ENCODE results near the gene LAMA5.

LAMA5 gene, protein sequence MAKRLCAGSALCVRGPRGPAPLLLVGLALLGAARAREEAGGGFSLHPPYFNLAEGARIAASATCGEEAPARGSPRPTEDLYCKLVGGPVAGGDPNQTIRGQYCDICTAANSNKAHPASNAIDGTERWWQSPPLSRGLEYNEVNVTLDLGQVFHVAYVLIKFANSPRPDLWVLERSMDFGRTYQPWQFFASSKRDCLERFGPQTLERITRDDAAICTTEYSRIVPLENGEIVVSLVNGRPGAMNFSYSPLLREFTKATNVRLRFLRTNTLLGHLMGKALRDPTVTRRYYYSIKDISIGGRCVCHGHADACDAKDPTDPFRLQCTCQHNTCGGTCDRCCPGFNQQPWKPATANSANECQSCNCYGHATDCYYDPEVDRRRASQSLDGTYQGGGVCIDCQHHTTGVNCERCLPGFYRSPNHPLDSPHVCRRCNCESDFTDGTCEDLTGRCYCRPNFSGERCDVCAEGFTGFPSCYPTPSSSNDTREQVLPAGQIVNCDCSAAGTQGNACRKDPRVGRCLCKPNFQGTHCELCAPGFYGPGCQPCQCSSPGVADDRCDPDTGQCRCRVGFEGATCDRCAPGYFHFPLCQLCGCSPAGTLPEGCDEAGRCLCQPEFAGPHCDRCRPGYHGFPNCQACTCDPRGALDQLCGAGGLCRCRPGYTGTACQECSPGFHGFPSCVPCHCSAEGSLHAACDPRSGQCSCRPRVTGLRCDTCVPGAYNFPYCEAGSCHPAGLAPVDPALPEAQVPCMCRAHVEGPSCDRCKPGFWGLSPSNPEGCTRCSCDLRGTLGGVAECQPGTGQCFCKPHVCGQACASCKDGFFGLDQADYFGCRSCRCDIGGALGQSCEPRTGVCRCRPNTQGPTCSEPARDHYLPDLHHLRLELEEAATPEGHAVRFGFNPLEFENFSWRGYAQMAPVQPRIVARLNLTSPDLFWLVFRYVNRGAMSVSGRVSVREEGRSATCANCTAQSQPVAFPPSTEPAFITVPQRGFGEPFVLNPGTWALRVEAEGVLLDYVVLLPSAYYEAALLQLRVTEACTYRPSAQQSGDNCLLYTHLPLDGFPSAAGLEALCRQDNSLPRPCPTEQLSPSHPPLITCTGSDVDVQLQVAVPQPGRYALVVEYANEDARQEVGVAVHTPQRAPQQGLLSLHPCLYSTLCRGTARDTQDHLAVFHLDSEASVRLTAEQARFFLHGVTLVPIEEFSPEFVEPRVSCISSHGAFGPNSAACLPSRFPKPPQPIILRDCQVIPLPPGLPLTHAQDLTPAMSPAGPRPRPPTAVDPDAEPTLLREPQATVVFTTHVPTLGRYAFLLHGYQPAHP (N-terminal part only)

DNA sequence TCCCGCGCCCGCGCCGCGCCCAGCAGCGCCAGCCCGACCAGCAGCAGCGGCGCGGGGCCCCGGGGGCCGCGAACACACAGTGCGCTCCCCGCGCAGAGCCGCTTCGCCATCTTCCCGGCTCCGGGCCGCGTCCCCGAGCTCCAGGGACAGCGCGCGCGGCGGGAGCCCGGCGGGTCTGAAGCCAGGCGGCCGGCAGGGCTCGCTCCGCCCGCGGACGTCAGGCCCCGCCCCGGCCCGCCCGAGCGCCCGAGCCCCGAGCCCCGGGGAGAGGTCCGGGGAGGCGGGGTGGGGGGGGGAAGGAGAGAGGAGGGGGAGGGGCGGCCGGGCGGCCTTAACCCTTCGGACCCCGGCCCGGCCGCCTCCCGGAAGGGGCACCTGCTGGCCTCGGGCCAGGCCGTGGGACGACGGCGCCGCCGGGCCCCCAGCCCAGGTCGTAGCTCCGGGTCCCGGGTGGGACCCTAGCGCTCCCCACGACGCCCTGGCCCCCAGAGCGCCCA, at the start of gene LAMA5:
TSS of gene LAMA5 (minus strand) at position 177 of the 497 bp plus-strand sequence. CDS start at position 110, 67 bp downstream.
- H3K4me2 ChIP-seq (ENCODE audit: low read depth, low read length, poor library complexity, severe bottlenecking), result peak within 1 kb of the TSS; percentile 45
- no peaks in the 10 kb centered on the region for H3K36me3 ChIP-seq (ENCODE audit: low read length)
- 0 out of 2 replicates have a peak, but pooled peaks have one; percentile 14 for TF ChIP-seq EZH2phosphoT487 (conservative IDR thresholded peaks at IDR 0.05; ENCODE audit: low read length)
- TF ChIP-seq, protein P1, sequence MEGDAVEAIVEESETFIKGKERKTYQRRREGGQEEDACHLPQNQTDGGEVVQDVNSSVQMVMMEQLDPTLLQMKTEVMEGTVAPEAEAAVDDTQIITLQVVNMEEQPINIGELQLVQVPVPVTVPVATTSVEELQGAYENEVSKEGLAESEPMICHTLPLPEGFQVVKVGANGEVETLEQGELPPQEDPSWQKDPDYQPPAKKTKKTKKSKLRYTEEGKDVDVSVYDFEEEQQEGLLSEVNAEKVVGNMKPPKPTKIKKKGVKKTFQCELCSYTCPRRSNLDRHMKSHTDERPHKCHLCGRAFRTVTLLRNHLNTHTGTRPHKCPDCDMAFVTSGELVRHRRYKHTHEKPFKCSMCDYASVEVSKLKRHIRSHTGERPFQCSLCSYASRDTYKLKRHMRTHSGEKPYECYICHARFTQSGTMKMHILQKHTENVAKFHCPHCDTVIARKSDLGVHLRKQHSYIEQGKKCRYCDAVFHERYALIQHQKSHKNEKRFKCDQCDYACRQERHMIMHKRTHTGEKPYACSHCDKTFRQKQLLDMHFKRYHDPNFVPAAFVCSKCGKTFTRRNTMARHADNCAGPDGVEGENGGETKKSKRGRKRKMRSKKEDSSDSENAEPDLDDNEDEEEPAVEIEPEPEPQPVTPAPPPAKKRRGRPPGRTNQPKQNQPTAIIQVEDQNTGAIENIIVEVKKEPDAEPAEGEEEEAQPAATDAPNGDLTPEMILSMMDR (IDR thresholded peaks at IDR 0.05; ENCODE audit: insufficient read depth, low read length, poor library complexity, severe bottlenecking), result no peak
- no peaks in the 10 kb centered on the region for H3K27me3 ChIP-seq (ENCODE audit: low read length)
- H3K9ac ChIP-seq (ENCODE audit: low read length), result peak within 1 kb of the TSS; percentile 30; the same call in 1 of the 2 replicates
- H3K9me2 ChIP-seq (replicated peaks; ENCODE audit: insufficient read depth, low read length), result no peaks in the 10 kb centered on the region
- no peak within 1 kb of the TSS for H2AFZ ChIP-seq (ENCODE audit: low read depth, low read length, severe bottlenecking)
- H4K20me1 ChIP-seq (ENCODE audit: low read depth, low read length), result no peaks in the 10 kb centered on the region
- H3F3A ChIP-seq (ENCODE audit: insufficient read depth), result no peaks in the 10 kb centered on the region
- no peaks in the 10 kb centered on the region for H3K79me2 ChIP-seq (ENCODE audit: insufficient read depth, low read length)
- H3K4me3 ChIP-seq (ENCODE audit: insufficient read depth, low read length, poor library complexity, severe bottlenecking), result peak within 1 kb of the TSS; percentile 36
- no peaks in the 10 kb centered on the region for H3K9me3 ChIP-seq (ENCODE audit: insufficient read depth, low read length)
- no peak within 1 kb of the TSS for H3K27ac ChIP-seq (ENCODE audit: low read depth, low read length)

DNA sequence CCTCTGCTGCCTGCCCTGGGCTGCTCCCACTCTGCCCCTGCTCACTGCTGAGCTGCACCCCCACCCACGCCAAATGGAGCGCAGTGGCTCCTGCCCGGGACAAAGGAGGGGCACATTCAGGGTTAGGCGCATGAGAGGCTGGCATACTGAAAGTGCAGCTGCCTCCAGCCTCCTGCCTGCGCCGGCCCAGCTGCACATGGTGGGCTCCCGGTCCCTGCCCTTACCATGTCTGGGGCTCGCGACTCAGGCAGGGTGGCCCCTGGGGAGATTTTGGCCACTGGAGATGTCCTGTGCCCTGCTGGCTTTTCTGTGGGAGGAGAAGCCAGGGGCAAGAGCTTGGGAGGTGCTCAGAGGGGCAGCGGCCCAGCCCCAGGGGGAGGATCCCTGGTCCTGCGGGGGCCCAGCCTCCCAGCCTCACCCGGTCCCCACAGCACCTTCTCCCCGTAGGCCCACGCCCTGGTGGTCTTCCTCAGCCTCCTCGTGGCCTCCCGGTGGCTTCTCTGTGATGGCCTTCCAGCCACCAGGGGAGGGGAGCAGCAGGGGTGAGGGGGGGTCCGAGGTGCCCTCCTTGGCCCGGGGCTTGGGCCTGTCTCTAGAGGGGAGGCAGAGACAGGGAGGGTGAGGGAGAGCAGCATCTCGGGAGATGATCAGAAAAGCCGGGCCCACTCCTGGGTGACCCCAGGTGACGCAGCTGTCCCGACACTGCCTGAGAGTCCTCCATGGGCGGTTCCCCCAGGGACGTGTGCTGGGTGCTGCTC, 48.4 kb upstream of the LAMA5 start:
- H3K27me3 ChIP-seq (ENCODE audit: low read length), result no peaks in the 10 kb centered on the region
- no peaks in the 10 kb centered on the region for H3K9me3 ChIP-seq (ENCODE audit: insufficient read depth, low read length)
- no peak overlapping the region for H3K4me2 ChIP-seq (ENCODE audit: low read depth, low read length, poor library complexity, severe bottlenecking)
- no peaks in the 10 kb centered on the region for H3K79me2 ChIP-seq (ENCODE audit: insufficient read depth, low read length)
- H3K4me3 ChIP-seq (ENCODE audit: insufficient read depth, low read length, poor library complexity, severe bottlenecking), result no peak overlapping the region
- no peak overlapping the region for H3K27ac ChIP-seq (ENCODE audit: low read depth, low read length)
- no peaks in the 10 kb centered on the region for H3K36me3 ChIP-seq (ENCODE audit: low read length)
- H3K9ac ChIP-seq (ENCODE audit: low read length), result no peak overlapping the region
- TF ChIP-seq, protein P1 (IDR thresholded peaks at IDR 0.05; ENCODE audit: insufficient read depth, low read length, poor library complexity, severe bottlenecking), result no peak
- no peak overlapping the region for H2AFZ ChIP-seq (ENCODE audit: low read depth, low read length, severe bottlenecking)
- H4K20me1 ChIP-seq (ENCODE audit: low read depth, low read length), result no peaks in the 10 kb centered on the region
- H3K9me2 ChIP-seq (replicated peaks; ENCODE audit: insufficient read depth, low read length), result no peaks in the 10 kb centered on the region
- no peaks in the 10 kb centered on the region for H3F3A ChIP-seq (ENCODE audit: insufficient read depth)

All from SU-DHL-6 (cell line).